ENCODE results near the gene KCTD8. TPM values are rescaled to one million over a fixed set of nuclear protein-coding genes. Genes with fewer than 3 reads are reported as not detected.

KCTD8 gene
- total RNA-seq, 1 donor from 2014 or later, result 0.68 TPM

- no peaks in the 10 kb centered on the region for H3K36me3 Mint-ChIP-seq (ENCODE audit: low read depth, unreplicated experiment)
- no peaks in the 10 kb centered on the region for H3K27me3 ChIP-seq (ENCODE audit: insufficient read depth, low read length)
- no peaks in the 10 kb centered on the region for H3K79me2 ChIP-seq (ENCODE audit: insufficient read depth, low read length)
- no peaks in the 10 kb centered on the region for H3K4me1 Mint-ChIP-seq (ENCODE audit: low read depth, unreplicated experiment)
- H3K9me3 Mint-ChIP-seq (ENCODE audit: unreplicated experiment), result peaks cover 4% of the 10 kb centered on the region
- H3K4me2 ChIP-seq (ENCODE audit: low read length), result no peak overlapping the region
- H3K27ac ChIP-seq (ENCODE audit: low read depth, low read length), result no peak overlapping the region
- no peak overlapping the region for H3K4me3 ChIP-seq (ENCODE audit: insufficient read depth, low read depth, low read length)
- H3K9me3 ChIP-seq (ENCODE audit: insufficient read depth, low read depth, low read length), result no peaks in the 10 kb centered on the region
- H3K36me3 ChIP-seq (ENCODE audit: insufficient read depth, low read length), result no peaks in the 10 kb centered on the region
- DNase-seq (ENCODE audit: low read depth) (no peak), FAIRE-seq (no peak)
- TF ChIP-seq CTCF (IDR thresholded peaks at IDR 0.05; ENCODE audit: insufficient read depth, low read depth, low read length) (no peak), EZH2 (IDR thresholded peaks at IDR 0.05; ENCODE audit: insufficient read depth, low read length) (no peak)
- no peak overlapping the region for H3K9ac ChIP-seq (ENCODE audit: low read length)
- H3K27ac Mint-ChIP-seq (ENCODE audit: unreplicated experiment), result no peak overlapping the region
- H3K27me3 Mint-ChIP-seq (ENCODE audit: low read depth, unreplicated experiment), result no peaks in the 10 kb centered on the region
- H4K20me1 ChIP-seq (ENCODE audit: insufficient read depth, low read length), result no peaks in the 10 kb centered on the region
- no peak overlapping the region for H2AFZ ChIP-seq (ENCODE audit: low read depth, low read length)
- H3K4me3 Mint-ChIP-seq (ENCODE audit: unreplicated experiment), result no peak overlapping the region
- no peaks in the 10 kb centered on the region for H3K4me1 ChIP-seq (ENCODE audit: insufficient read depth, low read length)
Measured at GRCh38 chr4:44196796-44197195, 251.8 kb downstream of the KCTD8 start.

DNA sequence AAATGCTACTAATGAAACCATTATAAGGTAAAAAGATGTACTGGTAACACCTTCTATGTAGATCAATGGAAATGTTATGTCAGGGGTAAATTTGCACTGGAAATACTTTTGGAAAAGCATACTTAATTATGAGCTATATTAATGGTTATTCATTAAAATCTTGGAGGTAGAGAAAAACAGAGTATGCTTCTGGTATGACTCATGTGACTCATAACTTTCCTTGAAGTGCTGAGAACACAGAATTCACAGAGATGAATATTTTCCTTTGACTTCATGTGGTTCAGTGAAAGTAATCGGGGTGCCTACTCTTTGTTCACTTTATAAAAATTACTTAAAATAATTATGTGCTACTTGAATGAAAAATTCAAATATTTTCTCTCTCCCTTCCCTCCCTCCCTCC lies 254.2 kb downstream of the KCTD8 start:
- no peaks in the 10 kb centered on the region for H3K27me3 Mint-ChIP-seq (ENCODE audit: low read depth, unreplicated experiment)
- Histone ChIP-seq H3K27ac (ENCODE audit: low read depth, low read length) (no peak overlapping the region), H4K20me1 (ENCODE audit: insufficient read depth, low read length) (no peaks in the 10 kb centered on the region), H3K9me3 (ENCODE audit: insufficient read depth, low read depth, low read length) (no peaks in the 10 kb centered on the region), H3K4me2 (ENCODE audit: low read length) (no peak overlapping the region), H3K9ac (ENCODE audit: low read length) (no peak overlapping the region), H3K4me1 (ENCODE audit: insufficient read depth, low read length) (no peaks in the 10 kb centered on the region), H3K4me3 (ENCODE audit: insufficient read depth, low read depth, low read length) (no peak overlapping the region), H3K36me3 (ENCODE audit: insufficient read depth, low read length) (no peaks in the 10 kb centered on the region), H2AFZ (ENCODE audit: low read depth, low read length) (no peak overlapping the region), H3K79me2 (ENCODE audit: insufficient read depth, low read length) (no peaks in the 10 kb centered on the region), H3K27me3 (ENCODE audit: insufficient read depth, low read length) (no peaks in the 10 kb centered on the region)
- H3K36me3 Mint-ChIP-seq (ENCODE audit: low read depth, unreplicated experiment), result no peaks in the 10 kb centered on the region
- no peak overlapping the region for H3K4me3 Mint-ChIP-seq (ENCODE audit: unreplicated experiment)
- TF ChIP-seq CTCF (IDR thresholded peaks at IDR 0.05; ENCODE audit: insufficient read depth, low read depth, low read length) (no peak), EZH2 (IDR thresholded peaks at IDR 0.05; ENCODE audit: insufficient read depth, low read length) (no peak)
- DNase-seq (ENCODE audit: low read depth) (peak; percentile 4), FAIRE-seq (no peak)
- H3K27ac Mint-ChIP-seq (ENCODE audit: unreplicated experiment), result no peak overlapping the region
- H3K9me3 Mint-ChIP-seq (ENCODE audit: unreplicated experiment), result peaks cover 6% of the 10 kb centered on the region
- no peaks in the 10 kb centered on the region for H3K4me1 Mint-ChIP-seq (ENCODE audit: low read depth, unreplicated experiment)

DNA sequence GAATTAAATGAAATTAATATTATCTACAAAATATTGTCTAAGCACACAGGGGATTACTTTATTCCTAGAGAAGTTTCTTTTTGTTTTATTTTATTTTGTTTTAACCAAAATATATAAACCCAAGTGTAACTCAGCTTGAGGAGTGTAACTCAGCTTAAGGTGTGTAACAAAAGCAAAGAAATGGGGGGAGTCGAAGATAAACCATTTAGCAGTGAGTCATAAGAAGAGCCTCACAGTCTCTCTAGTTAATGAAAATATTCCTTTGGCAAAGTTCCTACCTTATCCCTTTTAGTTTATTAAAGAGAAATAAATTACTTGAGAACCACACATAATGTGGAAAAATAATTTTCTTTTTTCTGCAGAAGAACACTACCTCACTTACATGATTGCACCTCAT lies 261.8 kb downstream of the KCTD8 start:
- H3K9ac ChIP-seq (ENCODE audit: low read length), result no peak overlapping the region
- H3K4me1 Mint-ChIP-seq (ENCODE audit: low read depth, unreplicated experiment), result no peaks in the 10 kb centered on the region
- H3K36me3 Mint-ChIP-seq (ENCODE audit: low read depth, unreplicated experiment), result no peaks in the 10 kb centered on the region
- H4K20me1 ChIP-seq (ENCODE audit: insufficient read depth, low read length), result no peaks in the 10 kb centered on the region
- peaks cover 6% of the 10 kb centered on the region for H3K9me3 Mint-ChIP-seq (ENCODE audit: unreplicated experiment)
- H3K9me3 ChIP-seq (ENCODE audit: insufficient read depth, low read depth, low read length), result no peaks in the 10 kb centered on the region
- H3K27ac ChIP-seq (ENCODE audit: low read depth, low read length), result no peak overlapping the region
- H3K4me1 ChIP-seq (ENCODE audit: insufficient read depth, low read length), result no peaks in the 10 kb centered on the region
- H3K27ac Mint-ChIP-seq (ENCODE audit: unreplicated experiment), result no peak overlapping the region
- H2AFZ ChIP-seq (ENCODE audit: low read depth, low read length), result no peak overlapping the region
- no peak overlapping the region for H3K4me3 Mint-ChIP-seq (ENCODE audit: unreplicated experiment)
- H3K27me3 Mint-ChIP-seq (ENCODE audit: low read depth, unreplicated experiment), result no peaks in the 10 kb centered on the region
- no peaks in the 10 kb centered on the region for H3K27me3 ChIP-seq (ENCODE audit: insufficient read depth, low read length)
- FAIRE-seq (no peak), DNase-seq (ENCODE audit: low read depth) (peak; percentile 7)
- H3K79me2 ChIP-seq (ENCODE audit: insufficient read depth, low read length), result no peaks in the 10 kb centered on the region
- TF ChIP-seq EZH2 (IDR thresholded peaks at IDR 0.05; ENCODE audit: insufficient read depth, low read length) (no peak), CTCF (IDR thresholded peaks at IDR 0.05; ENCODE audit: insufficient read depth, low read depth, low read length) (no peak)
- H3K4me3 ChIP-seq (ENCODE audit: insufficient read depth, low read depth, low read length), result no peak overlapping the region
- no peaks in the 10 kb centered on the region for H3K36me3 ChIP-seq (ENCODE audit: insufficient read depth, low read length)
- no peak overlapping the region for H3K4me2 ChIP-seq (ENCODE audit: low read length)
